Measurements from ENCODE around the gene TXNL4A. TPM values are rescaled to one million over a fixed set of nuclear protein-coding genes. Genes with fewer than 3 reads are reported as not detected.
"Not testable (repeated sequence)": the region's sequence is repeated elsewhere in the genome, so short reads cannot be mapped to it uniquely, and the experiment has no call there.

Gene TXNL4A
- total RNA-seq, 4 donors from 2014 or later = 20.8 to 43.2 (median 32.5) TPM

GRCh38 chr18:79962311-79962710, 26.1 kb downstream of the TXNL4A start:
- WGBS, 2 donors = 26 to 69% methylated on average over 2 to 10 of the region's 10 CpGs
- TF ChIP-seq POLR2A (IDR thresholded peaks at IDR 0.05) = no peak
- TF ChIP-seq CTCF (IDR thresholded peaks at IDR 0.05) = no peak
- Histone ChIP-seq H3K27ac (peak overlapping the region; percentile 60 to 84 (median 74)), H3K9me3 (no peaks in the 10 kb centered on the region), H3K4me3 (no peak overlapping the region), H3K4me1 (peaks cover 16 to 69% (median 34%) of the 10 kb centered on the region in 3 donors), H3K36me3 (peaks cover 0 to 2% (median 0%) of the 10 kb centered on the region in 3 donors), H3K27me3 (no peaks in the 10 kb centered on the region)
- no peak for DNase-seq
- intact Hi-C loops (cut with DNase I) = no loop called here

- H3K4me1 ChIP-seq = peaks cover 16 to 71% (median 34%) of the 10 kb centered on the region in 3 donors
- TF ChIP-seq CTCF (IDR thresholded peaks at IDR 0.05) (no peak), POLR2A (IDR thresholded peaks at IDR 0.05) (no peak)
- peak overlapping the region; percentile 60 to 84 (median 74) for H3K27ac ChIP-seq
- WGBS, 2 donors = 57 to 64% methylated on average over 13 to 17 of the region's 29 CpGs
- H3K27me3 ChIP-seq = no peaks in the 10 kb centered on the region
- no peak for DNase-seq
- no peak overlapping the region for H3K4me3 ChIP-seq
- intact Hi-C loops (cut with DNase I) = no loop called here
- no peaks in the 10 kb centered on the region for H3K36me3 ChIP-seq
- no peaks in the 10 kb centered on the region for H3K9me3 ChIP-seq
These were observed 26.7 kb downstream of the TXNL4A start for GRCh38 chr18:79961527-79962291.

GRCh38 chr18:79960921-79961526, 27.3 kb downstream of the TXNL4A start:
- DNase-seq = no peak
- no peaks in the 10 kb centered on the region for H3K27me3 ChIP-seq
- H3K4me1 ChIP-seq = peaks cover 16 to 77% (median 34%) of the 10 kb centered on the region in 3 donors
- H3K4me3 ChIP-seq = peak overlapping the region in 1 of 4 donors; percentile 2
- no peak for TF ChIP-seq POLR2A (IDR thresholded peaks at IDR 0.05)
- H3K36me3 ChIP-seq = no peaks in the 10 kb centered on the region
- no peaks in the 10 kb centered on the region for H3K9me3 ChIP-seq
- 82 to 87% methylated on average over 9 to 13 of the region's 16 CpGs for WGBS, 2 donors
- intact Hi-C loops (cut with DNase I) = no loop called here
- H3K27ac ChIP-seq = peak overlapping the region; percentile 60 to 84 (median 74)

GRCh38 chr18:79960161-79960801, 28.1 kb downstream of the TXNL4A start:
- H3K9me3 ChIP-seq; intact Hi-C loops (cut with DNase I); H3K27me3 ChIP-seq; DNase-seq; H3K36me3 ChIP-seq: not testable (repeated sequence)
- H3K4me3 ChIP-seq = peak overlapping the region in 2 of 4 donors; percentile 2 to 7
- WGBS, 2 donors = 12 to 28% methylated on average over 11 to 12 of the region's 12 CpGs
- peak overlapping the region; percentile 55 to 84 (median 74) for H3K27ac ChIP-seq
- peaks cover 13 to 77% (median 32%) of the 10 kb centered on the region in 3 donors for H3K4me1 ChIP-seq
- TF ChIP-seq POLR2A (IDR thresholded peaks at IDR 0.05) (peak in 1 of 4 donors; percentile 15), CTCF (IDR thresholded peaks at IDR 0.05) (peak in 3 of 6 experiments; percentile 29 to 35 (median 31))

GRCh38 chr18:79958981-79959380, 29.4 kb downstream of the TXNL4A start:
- H3K27ac ChIP-seq = no peak overlapping the region
- H3K36me3 ChIP-seq = no peaks in the 10 kb centered on the region
- H3K4me3 ChIP-seq = no peak overlapping the region
- H3K4me1 ChIP-seq = peaks cover 18 to 77% (median 29%) of the 10 kb centered on the region in 3 donors
- H3K27me3 ChIP-seq = no peaks in the 10 kb centered on the region
- intact Hi-C loops (cut with DNase I) = no loop called here
- no peak for TF ChIP-seq POLR2A (IDR thresholded peaks at IDR 0.05)
- no peak for TF ChIP-seq CTCF (IDR thresholded peaks at IDR 0.05)
- DNase-seq = no peak
- H3K9me3 ChIP-seq = no peaks in the 10 kb centered on the region
- WGBS, 2 donors = 100% methylated on average over 2 of the region's 2 CpGs

Data from esophagus squamous epithelium (tissue), 5 donors.